GM12875 (cell line): ENCODE measurements around the gene PUS1.

Source experiments
- H3K4me3 ChIP-seq: one replicate; pipeline ENCODE4 v1.5.1; 2011; ENCODE audit warnings: low read depth, low read length, control low read depth
- CTCF ChIP-seq: IDR thresholded peaks from 2 replicates; pipeline ENCODE4 v1.5.1; 2011; ENCODE audit warnings: low read depth, mild to moderate bottlenecking, control low read depth, inconsistent platforms, low read length, moderate library complexity, borderline replicate concordance; ENCODE audit not compliant: insufficient read depth

The PUS1 gene

GRCh38 chr12:131918311-131919050 lies 10.6 kb upstream of the PUS1 start:
- H3K4me3 ChIP-seq: no peak overlapping the region
- no peak for TF ChIP-seq CTCF

DNA sequence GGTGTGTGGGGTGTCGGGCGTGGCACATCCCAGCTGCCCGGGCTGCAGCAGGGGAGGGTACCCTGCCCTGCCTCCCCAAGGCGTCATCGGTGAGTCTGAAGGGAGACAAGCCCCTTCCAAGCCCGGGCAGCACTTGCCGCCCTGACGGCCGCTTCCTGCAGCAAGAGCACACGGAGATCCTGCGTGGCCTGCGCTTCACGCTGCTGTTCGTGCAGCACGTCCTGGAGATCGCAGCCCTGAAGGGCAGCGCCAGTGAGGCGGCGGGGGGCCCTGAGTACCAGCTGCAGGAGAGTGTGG lies 10.1 kb upstream of the PUS1 start:
- TF ChIP-seq CTCF: no peak
- H3K4me3 ChIP-seq: no peak overlapping the region

DNA sequence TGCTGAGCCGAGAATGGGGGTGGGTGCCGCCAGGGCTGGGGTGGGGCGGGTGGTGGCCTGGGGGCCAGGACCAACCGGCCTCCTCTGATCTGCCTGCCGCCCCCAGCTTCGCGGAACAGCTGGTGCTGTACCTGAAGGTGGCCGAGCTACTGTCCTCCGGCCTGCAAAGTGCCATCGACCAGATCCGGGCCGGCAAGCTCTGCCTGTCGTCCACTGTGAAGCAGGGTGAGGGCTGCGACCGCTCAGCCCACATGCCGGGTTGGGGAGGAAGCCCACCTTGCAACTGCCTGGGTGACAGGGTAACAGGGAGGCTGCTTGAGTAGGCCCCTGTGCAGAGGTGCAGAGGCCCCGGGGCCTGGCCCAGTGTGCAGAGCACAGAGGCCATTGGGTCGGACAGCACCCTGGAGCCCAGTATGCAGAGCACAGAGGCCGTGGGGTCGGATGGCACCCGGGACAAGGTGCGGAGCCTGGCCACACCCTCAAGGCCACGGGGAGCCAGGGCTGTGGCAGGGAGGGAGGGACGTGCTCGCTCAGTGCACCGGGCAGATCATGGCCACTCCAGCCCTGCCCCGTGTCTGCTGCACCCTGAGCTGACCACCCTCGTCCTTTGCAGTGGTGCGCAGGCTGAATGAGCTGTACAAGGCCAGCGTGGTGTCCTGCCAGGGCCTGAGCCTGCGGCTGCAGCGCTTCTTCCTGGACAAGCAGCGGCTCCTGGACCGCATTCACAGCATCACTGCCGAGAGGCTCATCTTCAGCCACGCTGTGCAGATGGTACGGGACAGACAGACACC lies 9.5 kb upstream of the PUS1 start:
- no peak for TF ChIP-seq CTCF
- no peak overlapping the region for H3K4me3 ChIP-seq

- H3K4me3 ChIP-seq: no peak overlapping the region
- TF ChIP-seq CTCF: no peak
These were observed 8.9 kb upstream of the PUS1 start for GRCh38 chr12:131920157-131920508.

DNA sequence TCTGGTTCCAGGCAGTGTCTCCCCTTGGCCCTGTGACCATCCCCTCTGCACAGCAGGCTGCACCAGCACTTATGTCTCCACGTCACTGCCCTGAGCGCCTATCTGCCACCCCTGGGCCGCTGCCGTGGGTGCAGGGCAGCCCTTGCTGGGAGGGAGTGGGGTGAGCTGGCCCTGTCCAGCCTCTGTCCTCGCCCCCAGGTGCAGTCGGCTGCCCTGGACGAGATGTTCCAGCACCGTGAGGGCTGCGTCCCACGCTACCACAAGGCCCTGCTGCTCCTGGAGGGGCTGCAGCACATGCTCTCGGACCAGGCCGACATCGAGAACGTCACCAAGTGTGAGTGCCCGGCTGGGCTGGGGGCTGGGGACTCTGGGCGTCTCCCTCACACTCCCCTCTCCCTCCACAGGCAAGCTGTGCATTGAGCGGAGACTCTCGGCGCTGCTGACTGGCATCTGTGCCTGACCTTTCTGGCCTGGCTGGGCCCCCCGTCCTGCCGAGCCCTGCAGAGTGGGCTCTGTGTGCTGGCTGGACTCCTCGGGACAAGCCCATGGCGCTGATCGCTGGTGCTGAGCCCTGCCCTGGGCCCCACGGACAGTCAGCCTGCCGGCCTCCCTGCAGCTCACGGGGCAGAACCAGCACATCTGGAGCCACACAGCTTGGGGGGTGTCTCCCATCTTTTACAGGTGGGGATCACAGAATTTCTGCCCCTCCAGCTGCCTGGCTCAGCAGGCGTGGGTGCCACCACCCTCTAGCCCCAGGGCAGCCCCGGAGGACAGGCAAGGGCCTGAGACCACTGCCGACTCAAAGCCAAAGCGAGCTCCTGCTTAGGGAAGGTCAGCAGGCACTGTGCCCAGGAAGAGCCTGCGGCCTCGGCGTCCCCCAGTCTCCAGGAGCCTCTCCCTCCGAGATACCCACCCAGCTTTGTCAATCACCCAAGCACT lies 7.9 kb upstream of the PUS1 start:
- TF ChIP-seq CTCF: no peak
- no peak overlapping the region for H3K4me3 ChIP-seq

DNA sequence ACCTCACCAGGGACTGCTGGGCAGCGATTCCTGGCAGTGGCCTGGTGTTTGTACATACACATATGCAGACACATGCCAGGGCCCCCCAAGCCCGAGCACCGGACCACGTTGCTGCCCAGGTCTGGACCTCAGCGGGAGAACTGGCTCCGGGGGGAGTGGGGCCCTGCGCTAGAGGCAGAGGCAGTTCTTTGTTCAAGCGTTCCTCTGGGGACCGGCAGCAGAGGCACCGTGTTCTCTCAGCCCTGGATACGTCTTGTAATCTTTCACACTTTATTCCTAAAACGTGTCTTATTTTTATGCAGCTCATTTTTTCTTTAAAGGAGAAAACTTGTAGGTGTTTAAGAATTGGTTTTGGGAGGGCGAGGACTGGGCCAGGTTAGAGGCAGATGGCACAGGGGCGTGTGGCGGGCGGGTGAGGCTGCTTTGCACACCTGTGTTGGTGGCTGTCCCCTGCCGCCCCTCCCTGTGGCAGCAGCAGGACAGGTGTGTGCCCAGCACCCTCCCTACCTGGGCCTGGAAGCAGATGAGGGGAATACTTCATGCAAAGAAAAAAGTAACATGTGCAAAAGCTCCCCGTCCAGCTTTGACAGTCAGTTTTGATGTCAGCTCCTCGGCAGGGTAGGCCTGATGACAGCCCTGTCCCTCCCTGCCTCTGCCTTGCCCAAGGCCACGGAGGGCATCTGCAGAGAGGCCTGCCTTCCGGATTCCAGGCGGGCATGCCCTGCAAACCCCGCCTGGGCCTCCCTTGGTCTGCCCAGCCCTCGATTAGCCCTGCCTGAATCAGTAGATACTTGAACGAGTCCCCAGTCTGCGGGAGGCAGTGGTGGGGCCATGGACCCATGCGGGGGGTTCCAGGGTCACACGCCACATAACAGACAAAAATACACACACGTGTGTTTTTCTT lies 7.0 kb upstream of the PUS1 start:
- no peak for TF ChIP-seq CTCF

More for the DNA sequence above, 7.0 kb upstream of the PUS1 start:
- no peak overlapping the region for H3K4me3 ChIP-seq
